Stimulated activated memory B cell treated with anti-CD40 and anti-IgM and Interleukin-4, amounts not matched to agents 10 μg/mL and 1 μg/mL and 100 μg/mL, for 72 hours (primary cell): Measurements from ENCODE around the gene TMEM260.
"Not testable (repeated sequence)": the region's sequence is repeated elsewhere in the genome, so short reads cannot be mapped to it uniquely, and the experiment has no call there.

ENCODE experiments used
- ATAC-seq: fragments of 150-1000 bp; cut with Tn5 transposase; 2 replicates; pipeline ENCODE4 v1.10.0; 2021
- H3K27ac Mint-ChIP-seq: one replicate; pipeline ENCODE4 v1.8.0; 2022; ENCODE audit warnings: mild to moderate bottlenecking, mixed read lengths
- H3K27me3 Mint-ChIP-seq: one replicate; pipeline ENCODE4 v1.8.0; 2022; ENCODE audit warnings: mixed read lengths
- H3K36me3 Mint-ChIP-seq: one replicate; pipeline ENCODE4 v1.8.0; 2022; ENCODE audit warnings: mixed read lengths
- H3K4me1 Mint-ChIP-seq: one replicate; pipeline ENCODE4 v1.8.0; 2022; ENCODE audit warnings: mixed read lengths
- H3K4me3 Mint-ChIP-seq: one replicate; pipeline ENCODE4 v1.8.0; 2022; ENCODE audit warnings: mild to moderate bottlenecking, moderate library complexity, mixed read lengths
- H3K9me3 Mint-ChIP-seq: one replicate; pipeline ENCODE4 v1.8.0; 2022; ENCODE audit warnings: mixed read lengths

The TMEM260 gene

DNA sequence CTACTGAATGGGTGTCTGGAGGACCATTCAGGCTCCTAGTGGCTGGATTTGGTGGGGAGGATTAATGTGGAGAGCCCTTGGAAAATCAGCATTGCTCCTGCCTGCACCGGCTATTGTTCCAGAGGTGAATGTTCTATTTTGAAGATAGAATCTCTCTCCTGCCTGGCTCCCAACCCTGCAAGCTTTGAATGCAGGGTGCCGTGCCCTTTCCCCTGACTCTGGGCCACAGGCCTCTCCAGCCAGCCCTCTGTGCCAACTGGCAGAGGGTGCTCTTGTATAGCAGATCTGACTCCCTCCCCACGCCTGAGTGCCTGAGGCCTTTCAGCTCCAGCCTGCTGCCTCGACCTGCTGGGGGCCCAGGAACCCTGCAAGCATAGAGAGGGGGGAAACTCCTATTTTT, 106.8 kb downstream of the TMEM260 start:
- no peak overlapping the region for H3K27ac Mint-ChIP-seq
- H3K27me3 Mint-ChIP-seq: no peaks in the 10 kb centered on the region
- H3K36me3 Mint-ChIP-seq: peaks cover 5% of the 10 kb centered on the region
- H3K4me3 Mint-ChIP-seq: no peak overlapping the region
- no peak for ATAC-seq
- H3K4me1 Mint-ChIP-seq: no peaks in the 10 kb centered on the region
- no peaks in the 10 kb centered on the region for H3K9me3 Mint-ChIP-seq

DNA sequence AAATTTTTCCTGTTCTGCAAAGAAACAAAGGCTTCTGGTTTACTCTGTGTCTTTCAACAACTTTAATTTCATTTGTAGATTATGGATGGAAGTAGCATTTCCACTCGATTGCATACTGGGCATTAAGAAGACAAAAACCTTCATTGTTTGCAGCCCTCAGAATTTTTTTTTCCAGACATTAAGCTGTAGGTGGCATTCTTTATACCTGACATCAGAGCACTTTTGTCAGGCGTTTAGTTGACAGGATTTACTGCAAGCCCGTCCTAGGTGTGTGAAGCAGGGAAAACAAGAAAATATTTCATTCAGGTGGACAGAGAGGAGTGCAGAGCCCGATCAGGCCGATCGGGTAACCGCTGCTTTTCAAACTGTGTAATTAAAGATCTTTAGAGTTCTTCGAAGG, 107.5 kb downstream of the TMEM260 start:
- H3K27me3 Mint-ChIP-seq: no peaks in the 10 kb centered on the region

DNA sequence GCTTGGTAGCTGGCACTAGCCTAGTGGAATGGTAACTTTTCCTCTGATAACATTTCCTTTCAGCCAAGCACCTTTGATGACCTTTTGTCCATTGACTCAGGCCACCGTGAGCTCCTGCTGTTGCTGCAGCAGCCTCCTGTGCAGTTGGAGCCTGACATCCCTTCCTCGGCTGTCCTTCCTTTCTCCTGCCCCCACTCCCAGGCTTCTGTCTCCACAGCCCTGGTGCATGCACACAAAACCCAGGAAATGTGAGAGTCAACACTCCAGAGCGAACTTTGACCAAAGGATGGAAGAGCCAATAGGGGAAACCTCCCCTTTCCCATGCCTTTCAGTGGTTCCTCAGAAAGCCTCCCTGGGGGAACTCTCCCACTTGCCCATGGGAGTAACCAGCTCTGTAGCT, 115.0 kb downstream of the TMEM260 start:
- Mint-ChIP-seq H3K9me3 (no peaks in the 10 kb centered on the region), H3K27me3 (peaks cover 25% of the 10 kb centered on the region), H3K27ac (no peak overlapping the region), H3K36me3 (no peaks in the 10 kb centered on the region), H3K4me1 (no peaks in the 10 kb centered on the region), H3K4me3 (no peak overlapping the region)
- no peak for ATAC-seq

More for the DNA sequence above, 107.5 kb downstream of the TMEM260 start:
- peaks cover 5% of the 10 kb centered on the region for H3K36me3 Mint-ChIP-seq
- no peaks in the 10 kb centered on the region for H3K9me3 Mint-ChIP-seq
- no peak overlapping the region for H3K4me3 Mint-ChIP-seq
- H3K4me1 Mint-ChIP-seq: no peaks in the 10 kb centered on the region
- no peak for ATAC-seq
- no peak overlapping the region for H3K27ac Mint-ChIP-seq

GRCh38 chr14:56695216-56695615, 115.6 kb downstream of the TMEM260 start:
- H3K36me3 Mint-ChIP-seq, H3K9me3 Mint-ChIP-seq, H3K4me3 Mint-ChIP-seq, ATAC-seq, H3K27ac Mint-ChIP-seq, H3K4me1 Mint-ChIP-seq: not testable (repeated sequence)
- H3K27me3 Mint-ChIP-seq: peaks cover 25% of the 10 kb centered on the region
